SK-N-DZ (cell line): ENCODE results near the gene HOXB5.

ENCODE experiments used
- DNase-seq: peaks from one replicate; pipeline ENCODE4 v3.0.0-alpha.2; 2015; ENCODE audit warnings: low spot score

The HOXB5 gene

DNA sequence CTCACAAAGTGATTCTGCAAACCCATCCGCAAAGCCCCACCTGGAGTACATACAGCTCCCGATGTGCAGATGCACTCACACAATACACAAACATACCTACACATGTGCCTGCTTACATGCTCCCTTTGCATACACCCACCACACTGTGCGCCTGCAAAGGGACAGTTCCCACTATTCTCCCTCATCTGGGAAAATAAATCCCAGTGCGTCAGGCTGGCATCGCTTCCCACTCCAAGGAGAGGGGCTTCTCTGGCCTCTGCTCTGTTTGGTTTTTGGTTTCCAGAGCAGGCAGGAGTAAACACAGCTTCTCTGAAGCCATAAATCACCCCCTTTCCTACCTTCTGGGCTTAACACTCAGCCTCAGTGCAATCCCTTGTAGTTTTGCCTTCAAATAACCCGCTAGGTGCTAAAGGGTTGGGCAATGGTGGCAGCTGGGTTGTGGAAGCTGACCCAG is 30.2 kb downstream of the HOXB5 start:
- no peak for DNase-seq

- DNase-seq = no peak
Observed at GRCh38 chr17:48562934-48563333, 30.6 kb downstream of the HOXB5 start.

- peak; percentile 15 for DNase-seq
Observed at GRCh38 chr17:48561884-48562810, 31.4 kb downstream of the HOXB5 start.

DNA sequence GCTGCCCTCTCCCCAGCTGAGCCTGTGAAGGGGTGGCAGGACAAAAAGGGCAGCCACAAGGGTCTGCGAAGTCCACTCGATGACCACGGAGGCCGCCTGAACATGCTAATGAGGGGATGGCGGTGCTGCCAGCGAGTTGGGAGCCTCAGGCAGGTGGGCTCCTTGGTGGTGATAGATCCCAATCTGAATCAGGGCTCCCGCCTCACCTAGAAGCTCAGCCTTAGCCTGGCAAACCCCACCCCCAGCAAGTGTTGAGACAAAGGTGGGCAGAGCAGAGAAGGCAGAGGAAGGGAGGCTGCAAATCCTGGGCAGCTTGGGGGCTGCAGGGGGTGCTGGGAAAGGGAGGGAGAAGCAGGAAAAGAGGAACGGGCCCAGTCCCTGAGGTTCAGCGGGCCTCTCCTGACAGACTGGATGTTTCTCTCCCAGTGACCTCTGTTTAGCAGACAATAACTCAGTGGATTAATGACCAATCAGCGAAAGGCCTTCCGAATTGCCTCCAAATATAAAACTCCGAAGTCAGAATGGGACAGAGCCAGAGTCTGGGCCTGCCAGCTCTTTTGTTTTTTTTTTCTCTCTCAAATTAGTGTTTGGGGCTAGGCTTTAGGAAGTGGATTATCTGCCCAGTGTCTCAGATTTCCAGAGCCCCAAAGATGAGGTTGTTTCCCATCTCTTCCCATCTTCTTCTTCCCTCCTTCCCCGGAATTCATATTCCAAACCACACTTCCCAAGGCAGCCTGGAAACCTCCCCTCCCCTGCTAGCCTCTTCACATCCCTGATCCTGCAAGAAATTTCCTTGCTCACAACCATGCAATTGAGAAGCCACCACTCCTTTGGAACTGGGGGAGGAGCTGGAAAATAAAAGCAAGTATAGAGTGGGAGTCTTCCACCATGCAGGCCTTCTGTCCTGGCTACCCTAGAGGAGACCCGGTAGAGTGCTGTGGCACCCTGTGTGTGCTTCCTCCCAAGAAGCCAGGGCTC is 33.5 kb downstream of the HOXB5 start:
- DNase-seq = no peak

- DNase-seq = no peak
Observed at GRCh38 chr17:48559122-48559839, 34.3 kb downstream of the HOXB5 start.

DNA sequence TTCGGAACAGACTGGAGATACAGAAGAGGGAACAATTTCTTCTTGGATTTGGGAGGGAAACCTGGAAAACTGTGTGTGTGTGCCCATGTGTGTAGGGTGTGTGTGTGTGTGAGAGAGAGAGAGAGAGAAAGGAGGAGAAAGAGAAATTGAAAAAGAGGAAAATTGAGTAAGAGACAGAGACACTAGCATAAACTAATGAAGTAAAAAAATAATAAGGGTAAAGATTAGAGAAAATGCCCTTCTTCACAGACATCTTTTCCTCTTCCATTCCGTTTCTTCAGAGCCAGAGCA is 34.8 kb downstream of the HOXB5 start:
- DNase-seq = no peak

DNA sequence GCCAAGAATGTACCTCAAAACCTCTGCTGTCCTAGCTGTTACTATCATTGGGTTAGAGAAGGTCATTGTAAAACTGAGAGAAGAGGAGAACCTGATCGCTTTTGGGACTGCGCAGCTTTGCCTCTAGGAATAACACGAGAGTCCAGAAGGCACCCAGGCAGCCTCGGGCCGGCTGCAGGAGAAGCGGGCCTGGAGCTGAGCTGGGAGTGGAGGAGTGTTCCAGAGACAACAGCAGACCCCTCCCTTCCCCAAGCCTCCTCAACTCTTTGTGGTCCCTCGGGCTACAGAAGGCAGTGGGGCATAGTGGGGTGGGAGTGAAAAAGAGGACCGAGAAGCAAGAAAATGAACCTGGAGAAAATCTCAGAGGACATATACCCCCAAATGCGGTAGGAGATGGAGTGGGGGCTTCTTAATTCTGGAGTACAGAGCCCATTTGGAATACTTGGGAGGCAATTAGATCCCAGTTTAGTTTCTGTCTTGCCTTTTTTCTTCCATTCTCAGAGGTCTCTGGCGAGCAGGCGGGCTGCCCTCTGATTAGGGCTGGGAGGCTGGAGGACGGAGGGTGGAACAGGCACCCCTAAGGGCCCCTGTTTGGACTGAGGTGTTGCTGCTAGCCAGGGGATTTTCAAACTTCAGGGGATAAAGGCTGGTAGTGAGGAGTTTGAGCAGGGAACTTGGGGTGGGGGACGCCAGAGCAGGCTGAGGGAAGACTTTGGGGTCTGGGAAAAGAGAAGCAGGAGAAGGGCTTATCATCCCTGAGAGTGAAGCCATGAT is 35.3 kb downstream of the HOXB5 start:
- no peak for DNase-seq

DNA sequence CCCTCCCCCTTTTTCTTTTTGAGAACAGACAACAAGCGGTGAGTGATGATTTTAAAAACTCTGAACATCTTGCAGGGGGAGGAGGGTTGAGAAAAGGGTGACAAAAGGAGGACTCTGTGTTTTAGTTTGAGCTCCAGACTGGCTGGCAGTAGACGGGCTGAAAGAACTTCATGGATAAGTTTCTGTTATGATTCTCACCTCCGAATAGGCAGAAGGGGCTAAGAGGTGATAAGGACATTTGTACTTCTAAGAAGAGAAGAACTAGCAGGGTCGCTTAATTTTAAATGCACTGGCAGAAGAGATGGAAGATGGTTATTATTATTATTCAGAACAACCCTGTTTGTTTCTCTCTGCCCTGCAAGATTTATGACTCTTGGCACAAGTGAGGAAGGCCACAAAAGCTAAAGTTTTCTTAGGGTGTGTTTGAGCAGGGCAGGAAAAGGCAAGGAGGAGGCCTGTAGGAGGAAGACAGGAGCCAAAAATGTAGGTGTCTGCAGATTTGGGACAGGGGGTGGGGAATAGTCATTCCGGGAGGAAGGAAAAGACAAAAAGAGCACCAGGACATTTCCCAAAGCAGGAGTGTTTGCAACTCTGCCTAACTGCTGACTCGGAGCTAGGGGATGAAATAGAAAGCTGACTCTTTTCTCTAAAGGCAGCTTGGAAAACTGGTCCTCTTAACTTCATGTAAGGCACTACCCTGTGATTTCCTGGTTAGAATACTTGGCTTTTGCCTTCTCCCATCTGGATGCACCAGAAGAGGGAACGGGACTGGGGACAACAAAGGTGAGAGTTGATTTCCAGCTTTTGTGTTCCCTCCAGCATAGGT is 36.8 kb downstream of the HOXB5 start:
- no peak for DNase-seq

- DNase-seq = no peak
Observed at GRCh38 chr17:48556229-48556575, 37.4 kb downstream of the HOXB5 start.

DNA sequence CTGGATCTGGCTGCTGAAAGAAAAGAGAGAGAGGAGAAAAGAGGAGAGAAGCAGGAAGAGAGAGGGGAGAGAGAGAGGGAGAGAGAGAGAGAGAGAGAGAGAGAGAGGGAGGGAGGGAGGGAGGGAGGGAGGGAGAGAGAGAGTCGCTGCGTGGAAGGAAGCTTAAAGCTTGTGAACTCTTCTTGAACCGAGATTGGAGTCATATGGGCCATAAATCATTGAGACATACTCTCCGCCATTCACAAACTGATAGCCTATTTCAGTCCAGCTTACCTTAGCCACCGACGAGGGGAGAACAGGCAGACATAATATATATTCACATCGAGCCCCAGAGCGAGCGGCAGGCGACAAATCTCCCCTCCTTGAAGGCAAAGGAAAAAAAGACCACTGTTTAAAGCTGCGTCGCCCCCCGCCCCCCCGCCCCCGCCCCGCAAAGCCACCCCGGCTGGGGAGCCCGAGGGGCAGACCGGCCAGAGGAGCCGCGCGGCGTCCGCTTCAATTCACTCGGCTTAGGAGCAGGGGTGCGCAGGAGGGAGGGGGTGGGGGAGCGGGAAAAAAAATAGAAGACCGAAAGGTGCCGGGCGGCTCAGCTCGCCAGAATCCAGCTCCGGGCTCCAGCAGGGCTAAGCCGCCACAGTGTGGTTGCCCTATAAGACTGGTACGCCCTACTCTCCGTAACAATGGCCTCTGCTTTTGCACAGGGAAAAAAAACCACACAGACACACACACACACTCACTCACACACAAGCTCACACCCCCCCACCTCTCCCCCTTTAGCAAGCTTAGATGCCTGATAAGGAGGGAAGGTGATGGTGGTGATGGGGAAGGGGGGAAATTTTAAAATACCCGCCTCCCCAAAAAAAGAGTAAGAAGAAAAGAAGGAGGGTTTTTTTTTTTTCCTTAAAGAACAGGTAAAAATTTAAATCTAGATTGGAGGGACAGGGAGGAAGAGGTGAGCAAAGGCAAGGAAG is 38.0 kb downstream of the HOXB5 start:
- DNase-seq = peak; percentile 29

DNA sequence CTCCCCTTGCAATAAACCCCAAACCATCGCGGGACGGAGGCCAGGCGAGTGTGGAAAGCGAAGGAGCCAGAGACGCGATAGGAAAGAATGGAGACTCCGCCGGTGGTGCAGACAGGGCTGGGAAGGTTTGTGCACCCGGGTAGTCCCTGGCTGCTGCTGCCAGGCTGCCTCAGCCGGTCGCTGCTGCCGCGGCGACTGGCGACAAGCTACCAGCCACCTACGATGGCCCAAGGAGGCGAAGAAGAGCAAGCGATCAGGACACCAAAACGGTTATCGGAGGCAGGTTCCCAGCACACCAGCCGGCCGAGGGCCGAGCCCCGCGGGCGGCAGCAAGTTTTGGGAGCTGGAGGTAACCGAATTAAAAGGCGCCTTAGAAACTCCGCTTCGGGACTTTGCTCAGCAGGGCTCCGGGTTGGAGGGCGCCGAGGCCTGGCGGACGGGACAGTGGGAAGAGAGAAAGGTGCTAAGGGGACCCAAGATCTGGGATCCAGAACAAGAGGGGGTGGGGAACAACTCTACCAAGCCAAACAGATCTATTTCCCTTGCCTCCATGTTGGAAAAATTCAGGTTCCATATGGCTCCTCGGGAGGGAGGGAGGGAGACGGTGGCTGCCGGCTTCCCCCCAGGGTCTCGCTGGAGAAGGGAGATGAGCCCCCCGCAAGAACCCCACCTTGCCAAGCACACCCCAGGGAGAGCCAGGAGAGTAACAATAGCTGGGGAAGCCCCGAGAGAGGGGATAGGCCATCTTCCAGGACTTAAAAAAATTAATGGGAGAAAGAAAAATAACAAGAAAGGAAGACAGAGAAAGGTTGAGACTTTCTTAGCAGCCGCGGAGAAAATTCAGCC is 38.9 kb downstream of the HOXB5 start:
- no peak for DNase-seq

DNA sequence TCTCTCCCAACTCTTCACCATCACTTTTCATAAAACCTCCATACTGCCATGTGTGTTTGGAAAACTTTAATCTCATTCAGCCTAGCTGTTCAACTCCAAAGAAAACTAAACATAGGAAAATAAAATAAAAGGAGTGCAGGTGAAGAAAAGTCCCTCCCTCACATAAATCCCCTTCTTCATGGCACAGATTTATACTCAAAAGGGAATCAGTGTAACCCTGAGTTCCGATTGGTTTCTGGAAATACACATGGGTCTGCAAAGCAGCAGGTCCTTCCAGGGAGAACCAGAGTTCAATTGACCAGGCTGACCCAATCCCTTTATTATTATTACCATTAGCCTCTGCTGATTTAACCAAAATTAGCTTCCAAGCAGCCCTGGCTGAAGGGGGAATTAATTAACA is 39.8 kb downstream of the HOXB5 start:
- no peak for DNase-seq

- no peak for DNase-seq
Observed at GRCh38 chr17:48553190-48553547, 40.4 kb downstream of the HOXB5 start.

GRCh38 chr17:48552466-48553189 is 41.0 kb downstream of the HOXB5 start:
- no peak for DNase-seq

GRCh38 chr17:48551596-48552465 is 41.7 kb downstream of the HOXB5 start:
- no peak for DNase-seq

- no peak for DNase-seq
Observed at GRCh38 chr17:48551214-48551555, 42.4 kb downstream of the HOXB5 start.
